OCI-LY3 (cell line): Measurements from ENCODE around the gene PYDC2.

Source experiments
- H2AFZ ChIP-seq: fragments of 200-600, 300-600 bp; shearing (Covaris generic); 2 replicates; pipeline ENCODE4 v1.6.0; 2014; ENCODE audit warnings: antibody characterized with exemption, low read depth, low read length
- H3K27ac ChIP-seq: fragments of 200-600, 300-600 bp; sonication (generic); 2 replicates; pipeline ENCODE4 v1.5.1; 2014; ENCODE audit warnings: mild to moderate bottlenecking, low read length, moderate library complexity, mixed read lengths
- H3K27me3 ChIP-seq: fragments of 200-600, 300-600 bp; sonication (generic); 2 replicates; pipeline ENCODE4 v1.6.1; 2014; ENCODE audit warnings: low read depth, low read length, mixed read lengths
- H3K36me3 ChIP-seq: fragments of 200-600, 300-600 bp; sonication (generic); replicated peaks from 2 replicates; pipeline ENCODE3; 2014; ENCODE audit warnings: low read depth, low read length, mixed read lengths
- H3K4me1 ChIP-seq: fragments of 300-600, 200-600 bp; sonication (generic); 2 replicates; pipeline ENCODE4 v1.6.1; 2014; ENCODE audit warnings: low read length, mixed read lengths
- H3K4me2 ChIP-seq: fragments of 200-600, 300-600 bp; sonication (generic); 2 replicates; pipeline ENCODE4 v1.6.1; 2014; ENCODE audit warnings: low read length, mixed read lengths
- H3K4me3 ChIP-seq: fragments of 300-600, 200-600 bp; sonication (generic); 2 replicates; pipeline ENCODE4 v1.5.1; 2014; ENCODE audit warnings: antibody characterized with exemption, mild to moderate bottlenecking, low read length, moderate library complexity
- H3K79me2 ChIP-seq: fragments of 300-600, 200-600 bp; shearing (Covaris generic); 2 replicates; pipeline ENCODE4 v1.6.1; 2014; ENCODE audit warnings: mild to moderate bottlenecking, low read length, mixed read lengths
- H3K9ac ChIP-seq: fragments of 300-600, 200-600 bp; shearing (Covaris generic); 2 replicates; pipeline ENCODE4 v1.6.0; 2014; ENCODE audit warnings: mild to moderate bottlenecking, low read length, moderate library complexity
- H3K9me3 ChIP-seq: fragments of 200-600, 300-600 bp; shearing (Covaris generic); 2 replicates; pipeline ENCODE4 v1.6.1; 2014; ENCODE audit warnings: low read length, mixed read lengths; ENCODE audit not compliant: insufficient read depth
- H4K20me1 ChIP-seq: fragments of 200-600, 300-600 bp; sonication (generic); 2 replicates; pipeline ENCODE4 v1.6.1; 2016; ENCODE audit warnings: low read length, mixed read lengths; ENCODE audit not compliant: insufficient read depth
- CTCF ChIP-seq: fragments of 200-600, 300-600 bp; sonication (generic); IDR thresholded peaks from 2 replicates; pipeline ENCODE4 v1.5.1; 2014; ENCODE audit warnings: antibody characterized with exemption, low read length, low read depth
- EZH2phosphoT487 ChIP-seq: fragments of 200-600 bp; shearing (Covaris generic); IDR thresholded peaks from 2 replicates; pipeline ENCODE4 v1.6.1; 2018; ENCODE audit warnings: antibody characterized with exemption, mixed run types, low read depth

Gene PYDC2

GRCh38 chr3:191455257-191455952, 5.6 kb upstream of the PYDC2 start:
- Histone ChIP-seq H3K27me3 (no peaks in the 10 kb centered on the region), H3K36me3 (no peaks in the 10 kb centered on the region), H4K20me1 (no peaks in the 10 kb centered on the region), H3K79me2 (no peaks in the 10 kb centered on the region), H3K9me3 (no peaks in the 10 kb centered on the region), H3K27ac (no peak overlapping the region), H3K4me2 (peak overlapping the region; percentile 59), H3K4me3 (peak overlapping the region; percentile 24; the same call in 1 of the 2 replicates), H2AFZ (peak overlapping the region; percentile 28; the same call in 1 of the 2 replicates), H3K9ac (no peak overlapping the region; the same call in 1 of the 2 replicates), H3K4me1 (peaks cover 8% of the 10 kb centered on the region)
- no peak for TF ChIP-seq EZH2phosphoT487
- no peak for TF ChIP-seq CTCF

GRCh38 chr3:191460360-191460759, 603 bp upstream of the PYDC2 start:
- TF ChIP-seq CTCF (no peak), EZH2phosphoT487 (no peak)
- Histone ChIP-seq H3K27me3 (no peaks in the 10 kb centered on the region), H3K36me3 (no peaks in the 10 kb centered on the region), H3K4me1 (peaks cover 6% of the 10 kb centered on the region), H3K9me3 (no peaks in the 10 kb centered on the region), H3K9ac (no peak overlapping the region), H3K4me2 (no peak overlapping the region), H3K27ac (no peak overlapping the region), H3K4me3 (no peak overlapping the region), H4K20me1 (no peaks in the 10 kb centered on the region), H2AFZ (no peak overlapping the region), H3K79me2 (no peaks in the 10 kb centered on the region)

- no peak for TF ChIP-seq CTCF
- TF ChIP-seq EZH2phosphoT487, result no peak
- Histone ChIP-seq H3K27ac (no peak overlapping the region), H3K27me3 (no peaks in the 10 kb centered on the region), H3K4me3 (no peak overlapping the region), H3K36me3 (no peaks in the 10 kb centered on the region), H3K4me1 (no peaks in the 10 kb centered on the region), H3K9ac (no peak overlapping the region), H3K4me2 (no peak overlapping the region), H4K20me1 (no peaks in the 10 kb centered on the region), H2AFZ (no peak overlapping the region), H3K79me2 (no peaks in the 10 kb centered on the region), H3K9me3 (no peaks in the 10 kb centered on the region)
Observed at GRCh38 chr3:191470080-191470479, 9.1 kb downstream of the PYDC2 start.

GRCh38 chr3:191470545-191470944, 9.6 kb downstream of the PYDC2 start:
- no peaks in the 10 kb centered on the region for H4K20me1 ChIP-seq
- H3K9ac ChIP-seq, result no peak overlapping the region
- H3K79me2 ChIP-seq, result no peaks in the 10 kb centered on the region
- H3K4me2 ChIP-seq, result no peak overlapping the region
- H3K36me3 ChIP-seq, result no peaks in the 10 kb centered on the region
- no peak overlapping the region for H3K4me3 ChIP-seq
- no peaks in the 10 kb centered on the region for H3K27me3 ChIP-seq
- no peaks in the 10 kb centered on the region for H3K9me3 ChIP-seq
- no peak overlapping the region for H2AFZ ChIP-seq
- TF ChIP-seq EZH2phosphoT487, result no peak
- no peaks in the 10 kb centered on the region for H3K4me1 ChIP-seq
- no peak overlapping the region for H3K27ac ChIP-seq
